ENCODE data around the gene HOXC11.

- TF ChIP-seq, protein P1, sequence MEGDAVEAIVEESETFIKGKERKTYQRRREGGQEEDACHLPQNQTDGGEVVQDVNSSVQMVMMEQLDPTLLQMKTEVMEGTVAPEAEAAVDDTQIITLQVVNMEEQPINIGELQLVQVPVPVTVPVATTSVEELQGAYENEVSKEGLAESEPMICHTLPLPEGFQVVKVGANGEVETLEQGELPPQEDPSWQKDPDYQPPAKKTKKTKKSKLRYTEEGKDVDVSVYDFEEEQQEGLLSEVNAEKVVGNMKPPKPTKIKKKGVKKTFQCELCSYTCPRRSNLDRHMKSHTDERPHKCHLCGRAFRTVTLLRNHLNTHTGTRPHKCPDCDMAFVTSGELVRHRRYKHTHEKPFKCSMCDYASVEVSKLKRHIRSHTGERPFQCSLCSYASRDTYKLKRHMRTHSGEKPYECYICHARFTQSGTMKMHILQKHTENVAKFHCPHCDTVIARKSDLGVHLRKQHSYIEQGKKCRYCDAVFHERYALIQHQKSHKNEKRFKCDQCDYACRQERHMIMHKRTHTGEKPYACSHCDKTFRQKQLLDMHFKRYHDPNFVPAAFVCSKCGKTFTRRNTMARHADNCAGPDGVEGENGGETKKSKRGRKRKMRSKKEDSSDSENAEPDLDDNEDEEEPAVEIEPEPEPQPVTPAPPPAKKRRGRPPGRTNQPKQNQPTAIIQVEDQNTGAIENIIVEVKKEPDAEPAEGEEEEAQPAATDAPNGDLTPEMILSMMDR (conservative IDR thresholded peaks at IDR 0.05 in 1 of 2, IDR thresholded peaks at IDR 0.05 in 1 of 2; ENCODE audit: extremely low read depth in 1 of 2, insufficient read depth in 1 of 2, low read depth in 1 of 2, low read length in 2 of 2) = no peak
- no peak for TF ChIP-seq EZH2 (IDR thresholded peaks at IDR 0.05; ENCODE audit: borderline replicate concordance, low read length)
Observed at GRCh38 chr12:53977596-53978445, 4.9 kb downstream of the HOXC11 start.
